ENCODE data around the gene CALD1.
A peak's percentile ranks its signal among the peaks of the same experiment; 100 is the strongest.
"Not testable (repeated sequence)": the region's sequence is repeated elsewhere in the genome, so short reads cannot be mapped to it uniquely, and the experiment has no call there.

Gene CALD1

GRCh38 chr7:134968110-134968509 is 188.7 kb downstream of the CALD1 start:
- H3K4me3 ChIP-seq (ENCODE audit: low read depth, low read length) = no peak overlapping the region
- in situ Hi-C loops (cut with HindIII; ENCODE audit: low sequenced_read_pairs) = no loop called here
- DNase-seq (ENCODE audit: low read depth, low spot score) = no peak
- no peak for TF ChIP-seq CTCF (IDR thresholded peaks at IDR 0.05; ENCODE audit: low read depth, low read length)

- H3K4me3 ChIP-seq (ENCODE audit: low read depth, low read length); DNase-seq (ENCODE audit: low read depth, low spot score); in situ Hi-C loops (cut with HindIII; ENCODE audit: low sequenced_read_pairs): not testable (repeated sequence)
These were observed 202.2 kb downstream of the CALD1 start for GRCh38 chr7:134981645-134982044.

- peak overlapping the region; percentile 61 for H3K4me3 ChIP-seq (ENCODE audit: low read depth, low read length)
- peak; percentile 13 for TF ChIP-seq CTCF (IDR thresholded peaks at IDR 0.05; ENCODE audit: low read depth, low read length)
- in situ Hi-C loops (cut with HindIII; ENCODE audit: low sequenced_read_pairs) = no loop called here
- DNase-seq (ENCODE audit: low read depth, low spot score) = no peak
These were observed 206.5 kb downstream of the CALD1 start for GRCh38 chr7:134985894-134986362.

GRCh38 chr7:134986363-134987251 is 207.2 kb downstream of the CALD1 start, which contains the start of gene AGBL3:
Gene AGBL3, plus strand, starts transcription at chr7:134986508. Its CDS starts 1,426 bp downstream, at chr7:134987934.
- peak; percentile 96 for DNase-seq (ENCODE audit: low read depth, low spot score)
- TF ChIP-seq CTCF (IDR thresholded peaks at IDR 0.05; ENCODE audit: low read depth, low read length) = peak; percentile 66
- in situ Hi-C loops (cut with HindIII; ENCODE audit: low sequenced_read_pairs) = no loop called here
- H3K4me3 ChIP-seq (ENCODE audit: low read depth, low read length) = peak within 1 kb of the TSS; percentile 61

- DNase-seq (ENCODE audit: low read depth, low spot score) = no peak
- TF ChIP-seq CTCF (IDR thresholded peaks at IDR 0.05; ENCODE audit: low read depth, low read length) = no peak
- H3K4me3 ChIP-seq (ENCODE audit: low read depth, low read length) = no peak overlapping the region
- in situ Hi-C loops (cut with HindIII; ENCODE audit: low sequenced_read_pairs) = no loop called here
These were observed 208.7 kb downstream of the CALD1 start for GRCh38 chr7:134988161-134988560.

- no peak for DNase-seq (ENCODE audit: low read depth, low spot score)
- in situ Hi-C loops (cut with HindIII; ENCODE audit: low sequenced_read_pairs) = no loop called here
- TF ChIP-seq CTCF (IDR thresholded peaks at IDR 0.05; ENCODE audit: low read depth, low read length) = no peak
- no peak overlapping the region for H3K4me3 ChIP-seq (ENCODE audit: low read depth, low read length)
These were observed 212.3 kb downstream of the CALD1 start for GRCh38 chr7:134991469-134992339.

Data from astrocyte of the spinal cord (primary cell).